HepG2 (cell line): Measurements from ENCODE around the gene ZBTB48. TPM values are rescaled to one million over a fixed set of nuclear protein-coding genes. Genes with fewer than 3 reads are reported as not detected.
A peak's percentile ranks its signal among the peaks of the same experiment; 100 is the strongest.

Source experiments
- HNF1A ChIP-seq, 2 experiments: sonication (generic) in 1 of 2; formaldehyde crosslinking in 1 of 2; IDR thresholded peaks; 2 replicates each; pipeline versions ENCODE4 v1.4.0 to v1.6.1; 2016 to 2020; ENCODE audit warnings: borderline replicate concordance in 1 of 2, low read depth in 1 of 2, mild to moderate bottlenecking in 1 of 2, missing genetic modification reagents in 1 of 2
- KLF13 ChIP-seq: sonication (generic); formaldehyde crosslinking; IDR thresholded peaks from 2 replicates; pipeline ENCODE4 v1.4.0; 2020; ENCODE audit warnings: mild to moderate bottlenecking, missing genetic modification reagents
- NFYB ChIP-seq: sonication (generic); formaldehyde crosslinking; IDR thresholded peaks from 2 replicates; pipeline ENCODE4 v1.4.0; 2020; ENCODE audit warnings: missing genetic modification reagents
- NR2F1 ChIP-seq, 2 experiments: fragments of 450-650 bp in 1 of 2; formaldehyde crosslinking in 1 of 2; IDR thresholded peaks; 2 replicates each; pipeline versions ENCODE4 v1.5.0 to v1.6.1; 2016 to 2020; ENCODE audit warnings: mild to moderate bottlenecking in 1 of 2, missing compliant biosample characterization in 1 of 2, missing genetic modification reagents in 1 of 2, moderate library complexity in 1 of 2
- RFXAP ChIP-seq: sonication (generic); formaldehyde crosslinking; IDR thresholded peaks from 2 replicates; pipeline ENCODE4 v1.4.0; 2020; ENCODE audit warnings: missing genetic modification reagents, borderline replicate concordance
- SOX6 ChIP-seq, 2 experiments: fragments of 450-650 bp in 1 of 2; sonication (generic) in 1 of 2; formaldehyde crosslinking in 1 of 2; IDR thresholded peaks; 2 replicates each; pipeline versions ENCODE4 v1.4.0 to v1.6.1; 2017 to 2020; ENCODE audit warnings: antibody characterized with exemption in 1 of 2, mild to moderate bottlenecking in 1 of 2, missing genetic modification reagents in 1 of 2
- ZBTB21 ChIP-seq: sonication (generic); formaldehyde crosslinking; IDR thresholded peaks from 2 replicates; pipeline ENCODE4 v1.4.0; 2020; ENCODE audit warnings: missing genetic modification reagents
- ZBTB8A ChIP-seq: sonication (generic); formaldehyde crosslinking; IDR thresholded peaks from 2 replicates; pipeline ENCODE4 v1.4.0; 2020; ENCODE audit warnings: mild to moderate bottlenecking, low read depth, missing genetic modification reagents, borderline replicate concordance
- ZNF441 ChIP-seq: sonication (generic); formaldehyde crosslinking; IDR thresholded peaks from 2 replicates; pipeline ENCODE4 v1.7.0; 2021; ENCODE audit warnings: missing genetic modification reagents, borderline replicate concordance
- ZNF496 ChIP-seq: sonication (generic); formaldehyde crosslinking; IDR thresholded peaks from 2 replicates; pipeline ENCODE4 v1.8.1; 2023; ENCODE audit warnings: mild to moderate bottlenecking, moderate library complexity, missing genetic modification reagents; ENCODE audit not compliant: insufficient replicate concordance
- ZNF501 ChIP-seq: sonication (generic); formaldehyde crosslinking; IDR thresholded peaks from 2 replicates; pipeline ENCODE4 v1.5.1; 2020; ENCODE audit warnings: mild to moderate bottlenecking, moderate library complexity, missing genetic modification reagents
- polyA plus RNA-seq, 8 experiments: library from polyadenylated mRNA; depleted of rRNA in 3 of 8; stranded (reverse) in 7 of 8; unstranded in 1 of 8; fragments of >200 nt; fragmentation: Illumina TruSeq in 4 of 8; extraction: Trizol in 4 of 8; gene quantifications; 2 replicates each; pipeline versions ENCODE4 v1.2.1 to v1.2.3, GENCODE V29; 2011 to 2016; ENCODE audit warnings: low read depth in 4 of 8, missing spikeins in 1 of 8, mixed read lengths in 1 of 8; ENCODE audit not compliant: insufficient read depth in 1 of 8
- total RNA-seq, 5 experiments: library from RNA; depleted of rRNA; stranded (reverse); fragments of >200 nt; fragmentation: Illumina TruSeq; extraction: Trizol; gene quantifications; 2 replicates each; pipeline ENCODE4 v1.2.3, GENCODE V29; 2016; ENCODE audit warnings: low read depth in 1 of 5
- TF ChIP-seq, protein P1 (sequence below): sonication (generic); formaldehyde crosslinking; IDR thresholded peaks from 2 replicates; pipeline ENCODE4 v1.5.0; 2020; ENCODE audit warnings: mild to moderate bottlenecking, missing genetic modification reagents, moderate library complexity

ZBTB48 gene
- total and polyA plus RNA-seq, 2 of the 13 experiments (the other 11 are each of a cell fraction or from before 2014, with no cell fraction given): 13.0 to 17.1 TPM

DNA sequence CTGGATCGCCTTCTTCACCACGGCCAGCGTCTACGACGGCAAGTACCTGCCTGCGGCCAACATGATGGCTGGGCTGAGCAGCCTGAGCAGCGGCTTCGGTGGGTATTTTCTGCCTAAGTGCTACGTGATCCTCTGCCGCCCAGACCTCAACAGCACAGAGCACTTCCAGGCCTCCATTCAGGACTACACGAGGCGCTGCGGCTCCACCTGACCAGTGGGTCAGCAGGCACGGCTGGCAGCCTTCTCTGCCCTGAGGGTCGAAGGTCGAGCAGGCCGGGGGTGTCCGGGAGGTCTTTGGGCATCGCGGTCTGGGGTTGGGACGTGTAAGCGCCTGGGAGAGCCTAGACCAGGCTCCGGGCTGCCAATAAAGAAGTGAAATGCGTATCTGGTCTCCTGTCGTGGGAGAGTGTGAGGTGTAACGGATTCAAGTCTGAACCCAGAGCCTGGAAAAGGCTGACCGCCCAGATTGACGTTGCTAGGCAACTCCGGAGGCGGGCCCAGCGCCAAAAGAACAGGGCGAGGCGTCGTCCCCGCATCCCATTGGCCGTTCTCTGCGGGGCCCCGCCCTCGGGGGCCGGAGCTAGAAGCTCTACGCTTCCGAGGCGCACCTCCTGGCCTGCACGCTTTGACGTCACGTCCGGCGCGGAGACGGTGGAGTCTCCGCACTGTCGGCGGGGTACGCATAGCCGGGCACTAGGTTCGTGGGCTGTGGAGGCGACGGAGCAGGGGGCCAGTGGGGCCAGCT lies at the start of gene ZBTB48 (continued):
- TF ChIP-seq HNF1A (IDR thresholded peaks at IDR 0.05; ENCODE audit: low read depth) (no peak), HNF1A (CRISPR knock-in tag; IDR thresholded peaks at IDR 0.05; ENCODE audit: borderline replicate concordance) (0 out of 2 replicates have a peak, but pooled peaks have one; percentile 8), ZNF496 (CRISPR knock-in tag) (no peak), NR2F1 (CRISPR knock-in tag; IDR thresholded peaks at IDR 0.05) (peak; percentile 14 to 58; a peak in 1 of 4 replicates), SOX6 (IDR thresholded peaks at IDR 0.05) (no peak), SOX6 (CRISPR knock-in tag; IDR thresholded peaks at IDR 0.05) (peak; percentile 26; the same call in 1 of the 2 replicates), ZNF441 (CRISPR knock-in tag) (peak; percentile 91), NFYB (CRISPR knock-in tag) (peak; percentile 79), ZNF501 (CRISPR knock-in tag) (peak; percentile 72; the same call in 1 of the 2 replicates), ZBTB21 (peak; percentile 94), ZBTB8A (no peak), RFXAP (CRISPR knock-in tag) (no peak), KLF13 (CRISPR knock-in tag) (0 out of 2 replicates have a peak, but pooled peaks have one; percentile 26)
- TF ChIP-seq, protein P1, sequence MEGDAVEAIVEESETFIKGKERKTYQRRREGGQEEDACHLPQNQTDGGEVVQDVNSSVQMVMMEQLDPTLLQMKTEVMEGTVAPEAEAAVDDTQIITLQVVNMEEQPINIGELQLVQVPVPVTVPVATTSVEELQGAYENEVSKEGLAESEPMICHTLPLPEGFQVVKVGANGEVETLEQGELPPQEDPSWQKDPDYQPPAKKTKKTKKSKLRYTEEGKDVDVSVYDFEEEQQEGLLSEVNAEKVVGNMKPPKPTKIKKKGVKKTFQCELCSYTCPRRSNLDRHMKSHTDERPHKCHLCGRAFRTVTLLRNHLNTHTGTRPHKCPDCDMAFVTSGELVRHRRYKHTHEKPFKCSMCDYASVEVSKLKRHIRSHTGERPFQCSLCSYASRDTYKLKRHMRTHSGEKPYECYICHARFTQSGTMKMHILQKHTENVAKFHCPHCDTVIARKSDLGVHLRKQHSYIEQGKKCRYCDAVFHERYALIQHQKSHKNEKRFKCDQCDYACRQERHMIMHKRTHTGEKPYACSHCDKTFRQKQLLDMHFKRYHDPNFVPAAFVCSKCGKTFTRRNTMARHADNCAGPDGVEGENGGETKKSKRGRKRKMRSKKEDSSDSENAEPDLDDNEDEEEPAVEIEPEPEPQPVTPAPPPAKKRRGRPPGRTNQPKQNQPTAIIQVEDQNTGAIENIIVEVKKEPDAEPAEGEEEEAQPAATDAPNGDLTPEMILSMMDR (CRISPR knock-in tag): peak; percentile 45
